ENCODE data around the gene BORCS5.

DNA sequence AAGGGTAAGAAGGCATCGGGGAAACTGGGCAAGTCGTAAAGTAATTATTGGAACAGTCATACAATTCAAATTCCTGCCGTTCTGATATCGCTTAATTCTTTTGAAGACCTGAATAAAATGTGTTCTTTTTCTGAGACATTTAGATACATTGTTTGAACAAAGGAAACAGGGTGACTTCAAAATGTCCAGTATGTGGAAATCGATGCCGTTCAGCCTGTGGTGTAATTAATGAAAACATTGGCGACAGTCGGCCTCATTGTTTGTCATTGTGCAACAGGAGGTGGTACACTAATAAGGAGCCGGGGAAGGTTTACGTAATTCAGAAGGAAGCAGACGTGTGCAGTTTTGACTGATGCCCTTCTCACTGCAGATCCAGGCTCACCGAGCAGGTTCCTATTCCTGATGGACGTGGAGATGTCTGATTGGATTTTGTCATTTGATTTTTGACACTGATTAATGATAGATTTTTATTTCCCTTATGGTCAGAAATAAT is 92.7 kb downstream of the BORCS5 start:
- no peak for TF ChIP-seq CTCF (IDR thresholded peaks at IDR 0.05)
- no peak for TF ChIP-seq POLR2A (IDR thresholded peaks at IDR 0.05)

Measured in uterus (tissue), 2 donors.